Measurements from ENCODE around the gene POLL.

DNA sequence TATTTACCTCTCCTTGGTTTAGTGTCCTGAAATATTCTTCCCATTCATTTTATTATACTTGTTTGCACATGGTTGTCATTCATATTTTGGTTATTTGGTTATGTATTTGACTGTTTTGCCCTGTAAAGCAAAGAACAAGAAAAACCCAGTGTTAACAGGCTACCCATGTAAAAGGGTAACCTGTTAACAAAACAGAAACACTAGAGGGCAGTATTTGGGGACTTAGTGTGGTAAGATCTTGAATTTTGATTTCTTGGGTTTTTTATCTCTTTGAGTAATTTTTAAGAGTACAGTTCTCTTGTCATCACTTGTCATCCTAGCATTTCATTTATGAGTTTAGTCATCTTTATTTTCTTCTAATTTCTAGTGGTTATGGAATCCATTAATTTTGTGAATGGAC is 51.3 kb downstream of the POLL start:
- TF ChIP-seq, protein P1, sequence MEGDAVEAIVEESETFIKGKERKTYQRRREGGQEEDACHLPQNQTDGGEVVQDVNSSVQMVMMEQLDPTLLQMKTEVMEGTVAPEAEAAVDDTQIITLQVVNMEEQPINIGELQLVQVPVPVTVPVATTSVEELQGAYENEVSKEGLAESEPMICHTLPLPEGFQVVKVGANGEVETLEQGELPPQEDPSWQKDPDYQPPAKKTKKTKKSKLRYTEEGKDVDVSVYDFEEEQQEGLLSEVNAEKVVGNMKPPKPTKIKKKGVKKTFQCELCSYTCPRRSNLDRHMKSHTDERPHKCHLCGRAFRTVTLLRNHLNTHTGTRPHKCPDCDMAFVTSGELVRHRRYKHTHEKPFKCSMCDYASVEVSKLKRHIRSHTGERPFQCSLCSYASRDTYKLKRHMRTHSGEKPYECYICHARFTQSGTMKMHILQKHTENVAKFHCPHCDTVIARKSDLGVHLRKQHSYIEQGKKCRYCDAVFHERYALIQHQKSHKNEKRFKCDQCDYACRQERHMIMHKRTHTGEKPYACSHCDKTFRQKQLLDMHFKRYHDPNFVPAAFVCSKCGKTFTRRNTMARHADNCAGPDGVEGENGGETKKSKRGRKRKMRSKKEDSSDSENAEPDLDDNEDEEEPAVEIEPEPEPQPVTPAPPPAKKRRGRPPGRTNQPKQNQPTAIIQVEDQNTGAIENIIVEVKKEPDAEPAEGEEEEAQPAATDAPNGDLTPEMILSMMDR (IDR thresholded peaks at IDR 0.05): peak; percentile 73
- TF ChIP-seq CHD4 (IDR thresholded peaks at IDR 0.05; ENCODE audit: borderline replicate concordance) (no peak), GATA3 (IDR thresholded peaks at IDR 0.05; ENCODE audit: borderline replicate concordance) (no peak), POLR2A (IDR thresholded peaks at IDR 0.05; ENCODE audit: low read length) (no peak), POLR2AphosphoS2 (conservative IDR thresholded peaks at IDR 0.05; ENCODE audit: low read length) (no peak)
- TF ChIP-seq, protein P2, sequence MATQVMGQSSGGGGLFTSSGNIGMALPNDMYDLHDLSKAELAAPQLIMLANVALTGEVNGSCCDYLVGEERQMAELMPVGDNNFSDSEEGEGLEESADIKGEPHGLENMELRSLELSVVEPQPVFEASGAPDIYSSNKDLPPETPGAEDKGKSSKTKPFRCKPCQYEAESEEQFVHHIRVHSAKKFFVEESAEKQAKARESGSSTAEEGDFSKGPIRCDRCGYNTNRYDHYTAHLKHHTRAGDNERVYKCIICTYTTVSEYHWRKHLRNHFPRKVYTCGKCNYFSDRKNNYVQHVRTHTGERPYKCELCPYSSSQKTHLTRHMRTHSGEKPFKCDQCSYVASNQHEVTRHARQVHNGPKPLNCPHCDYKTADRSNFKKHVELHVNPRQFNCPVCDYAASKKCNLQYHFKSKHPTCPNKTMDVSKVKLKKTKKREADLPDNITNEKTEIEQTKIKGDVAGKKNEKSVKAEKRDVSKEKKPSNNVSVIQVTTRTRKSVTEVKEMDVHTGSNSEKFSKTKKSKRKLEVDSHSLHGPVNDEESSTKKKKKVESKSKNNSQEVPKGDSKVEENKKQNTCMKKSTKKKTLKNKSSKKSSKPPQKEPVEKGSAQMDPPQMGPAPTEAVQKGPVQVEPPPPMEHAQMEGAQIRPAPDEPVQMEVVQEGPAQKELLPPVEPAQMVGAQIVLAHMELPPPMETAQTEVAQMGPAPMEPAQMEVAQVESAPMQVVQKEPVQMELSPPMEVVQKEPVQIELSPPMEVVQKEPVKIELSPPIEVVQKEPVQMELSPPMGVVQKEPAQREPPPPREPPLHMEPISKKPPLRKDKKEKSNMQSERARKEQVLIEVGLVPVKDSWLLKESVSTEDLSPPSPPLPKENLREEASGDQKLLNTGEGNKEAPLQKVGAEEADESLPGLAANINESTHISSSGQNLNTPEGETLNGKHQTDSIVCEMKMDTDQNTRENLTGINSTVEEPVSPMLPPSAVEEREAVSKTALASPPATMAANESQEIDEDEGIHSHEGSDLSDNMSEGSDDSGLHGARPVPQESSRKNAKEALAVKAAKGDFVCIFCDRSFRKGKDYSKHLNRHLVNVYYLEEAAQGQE (IDR thresholded peaks at IDR 0.05): no peak
- TF ChIP-seq, protein P3, sequence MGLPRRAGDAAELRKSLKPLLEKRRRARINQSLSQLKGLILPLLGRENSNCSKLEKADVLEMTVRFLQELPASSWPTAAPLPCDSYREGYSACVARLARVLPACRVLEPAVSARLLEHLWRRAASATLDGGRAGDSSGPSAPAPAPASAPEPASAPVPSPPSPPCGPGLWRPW (IDR thresholded peaks at IDR 0.05): no peak
